Activated CD8-positive, alpha-beta memory T cell treated with anti-CD3 and anti-CD28 coated beads for 24 hours (primary cell): ENCODE results near the gene ZNF90.
"Not testable (repeated sequence)": the region's sequence is repeated elsewhere in the genome, so short reads cannot be mapped to it uniquely, and the experiment has no call there.

ENCODE experiments used
- DNase-seq: peaks from one replicate; pipeline ENCODE4 v3.0.0-alpha.2; 2020

Gene ZNF90

DNA sequence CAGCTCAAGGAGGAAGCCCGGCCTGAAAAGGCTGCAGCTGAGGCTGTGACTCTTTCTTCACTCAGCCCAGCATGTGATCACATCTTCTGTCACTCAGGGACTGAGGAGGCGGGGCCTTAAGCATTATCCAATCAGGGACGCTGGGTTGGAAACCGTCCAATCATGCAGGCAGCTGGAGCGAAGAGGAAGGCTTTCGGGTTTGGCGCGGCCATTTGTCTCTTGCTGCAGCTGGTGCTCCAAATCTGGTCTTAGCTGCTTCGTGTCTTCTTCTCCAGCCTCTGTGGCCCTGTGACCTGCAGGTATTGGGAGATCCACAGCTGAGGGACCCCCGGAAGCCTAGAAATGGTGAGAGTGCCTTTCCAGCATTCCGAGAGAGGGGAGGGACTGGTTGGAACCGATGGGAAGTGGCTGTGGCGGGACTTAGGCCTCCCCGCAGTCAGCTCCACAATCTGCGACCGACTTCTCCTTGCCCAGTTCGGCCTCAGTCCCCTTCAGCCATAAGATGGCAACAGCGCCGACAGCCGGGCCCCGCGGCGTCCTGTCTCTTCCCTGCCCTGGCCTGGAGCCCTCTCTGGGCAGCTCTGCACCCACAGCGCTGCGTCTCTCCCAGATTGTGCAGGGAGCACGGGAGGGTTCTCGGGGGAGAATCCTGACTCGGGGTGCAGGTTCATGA is at the start of gene ZNF90:
TSS of gene ZNF90 (plus strand) at position 210 of the 673 bp plus-strand sequence. CDS start at position 343, 133 bp downstream.
- peak; percentile 91 for DNase-seq

- no peak for DNase-seq
Observed at GRCh38 chr19:20028611-20029010, 49.2 kb upstream of the ZNF90 start.

DNA sequence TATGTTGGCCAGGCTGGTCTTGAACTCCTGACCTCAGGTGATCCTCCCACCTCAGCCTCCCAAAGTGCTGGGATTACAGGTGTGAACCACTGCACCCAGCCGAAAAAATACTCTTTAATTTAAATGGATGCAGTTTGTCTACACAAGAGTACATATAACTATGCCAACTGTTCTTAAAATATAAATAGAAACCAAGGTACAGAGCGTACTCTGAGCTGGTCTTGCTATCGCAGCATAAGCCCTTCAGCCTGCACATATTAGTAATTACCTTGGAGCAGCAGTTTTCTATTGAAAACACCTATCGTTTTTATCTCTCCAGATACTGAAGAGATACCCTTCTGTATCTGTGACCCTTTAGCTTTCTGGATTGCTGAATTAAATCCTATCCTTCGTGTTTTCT is 41.9 kb upstream of the ZNF90 start:
- no peak for DNase-seq

DNA sequence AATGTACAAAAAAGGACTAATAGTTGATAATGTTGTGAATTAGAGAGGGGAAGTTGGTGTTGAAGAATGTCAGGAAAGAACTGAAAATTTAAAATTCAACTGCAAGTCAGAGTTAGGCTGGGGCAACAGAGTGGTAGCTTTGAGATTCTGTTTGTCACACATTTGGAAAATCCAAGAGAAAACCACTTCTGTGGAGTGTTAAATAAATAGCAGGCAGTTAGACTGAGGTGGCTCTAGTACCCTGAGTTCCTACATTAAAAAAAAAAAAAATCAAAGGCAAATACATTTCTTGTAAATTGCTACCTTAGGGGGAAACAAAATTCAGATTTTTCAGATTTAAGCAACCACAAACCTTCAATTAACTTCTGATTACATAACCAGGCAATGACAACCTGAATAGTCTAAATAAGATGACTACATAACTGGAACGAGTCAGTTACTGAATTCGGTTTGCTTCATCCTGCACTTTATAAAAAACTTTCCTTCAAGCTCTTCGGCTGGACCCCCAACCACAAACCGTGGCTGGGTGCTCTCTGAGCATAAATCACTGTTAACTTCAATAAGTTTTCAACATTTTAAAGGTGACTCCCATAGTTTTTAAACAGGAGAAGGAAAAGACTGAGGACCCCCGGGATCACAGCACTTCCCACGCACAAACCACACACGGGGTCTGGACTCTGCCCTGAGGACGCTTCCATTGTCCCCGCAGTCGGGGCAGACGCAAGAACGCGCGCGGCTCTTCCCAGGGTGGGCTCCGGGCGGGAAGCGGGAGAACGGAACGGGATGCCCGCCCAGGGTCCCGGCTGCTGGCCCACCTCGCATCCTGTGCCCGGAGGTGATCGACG is 39.2 kb upstream of the ZNF90 start:
- DNase-seq, result no peak

DNA sequence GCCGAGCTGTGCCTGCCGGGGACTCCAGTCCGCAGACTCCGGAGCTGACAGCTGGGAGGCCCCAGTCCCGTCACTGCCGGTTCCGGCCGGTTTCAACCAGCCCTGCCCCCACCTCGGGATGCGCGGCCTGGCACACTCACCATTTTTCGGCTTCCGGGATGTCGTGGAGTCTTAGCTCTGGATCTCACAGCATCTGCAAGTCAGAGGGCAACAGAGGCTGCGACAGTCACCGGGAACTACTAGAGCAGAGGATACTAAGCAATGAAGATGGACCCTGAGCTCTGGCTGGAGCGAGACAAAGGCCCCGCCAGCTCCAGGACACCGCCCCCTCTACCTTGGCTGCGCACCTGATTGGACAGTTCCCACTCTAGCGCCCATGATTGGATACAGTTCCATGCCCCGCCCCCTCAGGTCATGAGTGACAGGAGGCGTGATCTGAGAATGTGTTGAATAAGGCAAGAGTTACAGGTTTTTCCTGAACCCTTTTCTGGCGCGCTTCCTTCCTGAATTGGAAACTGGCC is 38.5 kb upstream of the ZNF90 start, which contains the start of gene ZNF682:
TSS of gene ZNF682 (minus strand) at position 303 of the 521 bp plus-strand sequence. CDS start at position 143, 160 bp downstream.
- DNase-seq, result peak; percentile 97

DNA sequence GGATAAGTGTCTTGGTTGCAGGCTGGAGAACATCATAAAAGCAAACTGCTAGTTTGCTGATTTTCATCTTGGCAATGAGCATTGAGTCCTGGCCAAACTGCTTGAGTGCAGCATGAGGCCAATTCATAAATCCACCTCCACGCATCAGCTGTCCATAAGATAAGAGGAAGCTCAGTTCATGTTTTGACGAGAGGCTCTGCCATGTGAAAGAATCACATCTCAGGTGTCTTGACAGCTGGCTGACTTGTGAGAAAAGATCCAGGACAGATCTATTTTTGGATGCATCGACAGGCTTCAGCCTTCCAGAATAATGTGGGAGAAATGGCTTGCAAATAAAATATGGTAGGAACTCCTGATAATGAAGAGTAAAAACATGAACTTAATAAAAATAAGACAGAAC is 33.1 kb upstream of the ZNF90 start:
- DNase-seq, result no peak

DNA sequence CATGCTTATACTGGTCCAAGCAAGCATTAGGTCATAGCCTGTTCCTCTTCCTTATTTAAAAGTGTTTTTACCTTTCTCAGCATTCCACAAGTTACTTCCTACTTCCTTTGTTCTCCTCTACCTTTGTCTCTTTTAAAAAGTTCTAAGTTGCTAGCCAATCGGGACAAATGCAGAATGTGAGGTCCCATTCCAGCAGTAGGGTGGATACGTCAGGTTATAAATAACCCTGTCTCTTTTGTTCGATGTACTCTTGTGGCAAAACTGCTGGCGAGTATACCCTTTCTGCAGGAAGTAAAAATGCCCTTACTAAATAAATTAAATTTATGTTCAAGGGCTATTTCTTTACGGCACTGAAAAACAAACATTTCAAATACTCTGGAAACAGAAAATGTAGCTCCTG is 32.1 kb upstream of the ZNF90 start:
- DNase-seq, result not testable (repeated sequence)

GRCh38 chr19:20051841-20052768 is 25.7 kb upstream of the ZNF90 start:
- DNase-seq, result peak; percentile 89

GRCh38 chr19:20058738-20059137 is 19.1 kb upstream of the ZNF90 start:
- not testable (repeated sequence) for DNase-seq

DNA sequence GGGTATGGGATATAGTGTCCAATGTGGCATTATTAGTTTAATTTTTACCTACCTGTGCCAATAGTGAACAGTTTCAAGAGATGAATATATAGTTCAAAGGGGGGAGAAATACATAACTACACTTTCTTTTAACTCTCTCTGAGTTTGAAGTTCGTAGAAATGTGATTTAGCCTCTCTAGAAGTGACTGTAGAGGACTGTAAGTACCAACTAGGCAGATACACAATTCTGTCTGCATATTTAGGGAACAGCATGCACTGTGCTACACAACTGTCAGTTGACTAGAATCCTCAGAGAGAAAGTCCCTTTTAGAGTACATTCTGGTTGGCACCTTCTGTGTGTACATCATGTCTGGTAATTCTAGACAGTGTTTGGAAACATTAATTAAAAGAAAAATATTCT is 17.5 kb upstream of the ZNF90 start:
- no peak for DNase-seq

DNA sequence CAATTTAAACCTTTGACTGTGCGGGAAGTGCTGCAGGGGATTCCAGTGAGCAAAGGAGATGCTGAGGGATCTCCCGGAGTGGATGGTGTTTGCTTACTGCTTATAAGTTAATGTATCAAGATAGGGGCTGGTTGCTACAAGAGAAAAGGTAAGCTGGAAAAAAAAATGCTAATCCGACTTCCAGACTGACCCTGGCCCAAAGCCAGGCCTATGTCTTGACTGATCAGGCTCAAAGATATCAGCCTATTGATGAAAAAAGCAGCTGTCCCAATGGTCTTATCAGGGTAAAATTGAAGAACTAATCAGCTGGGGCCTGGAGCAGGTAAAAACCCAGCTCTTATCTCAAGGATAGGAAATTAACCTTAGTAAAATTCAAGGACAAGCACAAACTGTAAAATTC is 10.9 kb upstream of the ZNF90 start:
- no peak for DNase-seq

DNA sequence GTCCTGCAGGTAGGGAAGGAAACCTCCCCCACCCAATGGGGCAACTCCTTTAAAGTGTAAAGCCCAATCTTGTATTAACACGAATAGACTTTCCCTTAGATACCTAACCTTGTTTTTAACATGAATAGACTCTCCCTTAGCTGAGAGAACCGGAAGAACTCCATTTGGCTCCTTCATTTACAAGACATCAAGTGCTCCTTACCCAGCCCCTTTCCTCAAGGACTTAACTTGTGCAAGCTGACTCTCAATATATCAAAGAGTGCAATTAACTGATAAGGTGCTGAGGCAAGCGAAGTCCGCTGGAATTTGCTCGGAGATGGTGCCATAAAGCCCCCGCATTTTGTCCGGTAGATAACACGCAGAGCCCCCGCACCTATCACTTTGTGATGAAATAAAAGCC is 9.9 kb upstream of the ZNF90 start:
- DNase-seq, result no peak

GRCh38 chr19:20068559-20068958 is 9.2 kb upstream of the ZNF90 start:
- DNase-seq, result not testable (repeated sequence)

DNA sequence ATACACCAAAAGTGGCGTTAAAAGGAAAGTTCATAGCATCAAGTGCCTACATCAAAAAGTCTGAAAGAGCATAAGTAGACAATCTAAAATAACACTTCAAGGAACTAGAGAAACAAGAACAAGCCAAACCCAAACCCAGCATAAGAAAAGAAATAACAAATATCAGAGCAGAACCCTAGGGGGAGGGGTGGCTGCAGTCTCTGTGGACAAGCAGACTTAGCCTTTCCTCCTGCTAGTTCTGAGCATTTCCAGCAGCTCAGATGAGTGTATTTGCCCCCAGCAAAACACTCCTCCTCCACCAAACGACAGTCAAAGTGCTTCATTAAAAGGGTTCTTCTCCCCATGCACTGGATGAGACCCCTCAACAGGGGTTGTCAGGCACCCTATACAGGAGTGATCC is 7.1 kb upstream of the ZNF90 start:
- DNase-seq, result no peak

GRCh38 chr19:20072936-20073335 is 4.9 kb upstream of the ZNF90 start:
- DNase-seq, result no peak

GRCh38 chr19:20078581-20079031 is 806 bp downstream of the ZNF90 start:
- DNase-seq, result peak; percentile 62

DNA sequence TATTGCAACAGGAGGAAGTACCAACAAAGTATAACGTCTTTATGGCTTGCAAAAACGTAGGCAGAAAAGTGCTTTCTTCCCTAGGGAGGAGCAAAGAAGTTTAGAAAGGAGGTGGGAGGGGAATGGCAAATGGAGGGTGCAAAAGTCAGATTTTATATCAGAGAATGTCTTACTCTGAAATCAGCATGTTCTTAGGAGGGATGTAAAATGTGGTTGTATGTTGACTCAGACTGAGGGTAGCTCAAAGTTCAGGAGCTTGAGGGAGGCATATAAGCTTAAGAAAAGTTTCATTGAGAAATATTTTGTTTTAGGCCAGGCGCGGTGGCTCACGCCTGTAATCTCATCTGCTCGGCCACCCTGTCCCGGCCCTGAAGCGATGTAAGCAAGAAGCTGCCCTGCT is 1.7 kb downstream of the ZNF90 start:
- no peak for DNase-seq

- DNase-seq, result no peak
Observed at GRCh38 chr19:20080656-20081055, 2.9 kb downstream of the ZNF90 start.

DNA sequence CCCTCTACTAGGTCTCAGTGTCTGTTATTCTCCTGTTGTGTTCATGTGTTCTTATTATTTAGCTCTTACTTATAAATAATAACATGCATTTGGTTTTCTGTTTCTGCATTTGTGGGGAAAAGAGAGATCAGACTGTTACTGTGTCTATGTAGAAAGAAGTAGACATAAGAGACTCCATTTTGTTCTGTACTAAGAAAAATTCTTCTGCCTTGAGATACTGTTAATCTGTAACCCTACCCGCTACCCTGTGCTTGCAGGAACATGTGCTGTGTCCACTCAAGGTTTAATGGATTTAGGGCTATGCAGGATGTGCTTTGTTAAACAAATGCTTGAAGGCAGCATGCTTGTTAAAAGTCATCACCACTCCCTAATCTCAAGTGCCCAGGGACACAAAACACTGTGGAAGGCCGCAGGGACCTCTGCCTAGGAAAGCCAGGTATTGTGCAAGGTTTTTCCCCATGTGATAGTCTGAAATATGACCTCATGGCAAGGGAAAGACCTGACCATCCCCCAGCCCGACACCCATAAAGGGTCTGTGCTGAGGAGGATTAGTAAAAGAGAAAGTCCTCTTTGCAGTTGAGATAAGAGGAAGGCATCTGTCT is 4.5 kb downstream of the ZNF90 start:
- not testable (repeated sequence) for DNase-seq

DNA sequence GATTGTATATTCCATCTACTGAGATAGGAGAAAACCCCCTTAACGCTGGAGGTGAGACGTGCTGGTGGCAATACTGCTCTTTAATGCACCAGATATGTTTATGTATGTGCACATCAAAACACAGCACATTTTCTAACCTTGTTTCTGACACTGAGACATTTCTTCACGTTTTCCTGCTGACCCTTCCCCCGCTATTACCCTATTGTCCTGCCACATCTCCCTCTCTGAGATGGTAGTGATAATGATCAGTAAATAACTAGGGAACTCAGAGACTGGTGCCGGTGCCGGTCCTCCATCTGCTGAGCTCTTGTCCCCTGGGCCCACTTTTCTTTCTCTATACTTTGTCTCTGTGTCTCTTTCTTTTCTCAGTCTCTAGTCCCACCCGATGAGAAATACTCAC is 5.1 kb downstream of the ZNF90 start:
- DNase-seq, result not testable (repeated sequence)

DNA sequence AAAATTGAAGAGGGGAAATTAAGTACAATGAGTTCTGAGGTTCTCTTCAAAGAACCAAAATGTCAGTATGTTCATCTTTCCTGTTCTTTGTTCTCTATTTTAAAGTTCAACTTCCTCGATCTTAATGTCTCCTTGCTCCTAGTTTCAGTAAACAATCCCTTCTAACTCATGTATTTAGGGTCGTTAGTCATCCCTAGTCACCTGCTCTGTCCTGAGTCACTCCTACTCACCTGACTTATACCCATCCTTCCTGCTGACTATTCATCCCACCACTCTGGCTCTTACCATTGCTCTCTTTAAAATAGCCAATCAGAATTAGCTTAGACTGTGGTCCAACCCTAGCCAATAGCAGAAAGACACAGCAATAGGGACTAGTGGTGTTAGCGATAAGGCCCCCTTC is 24.3 kb downstream of the ZNF90 start:
- DNase-seq, result no peak

DNA sequence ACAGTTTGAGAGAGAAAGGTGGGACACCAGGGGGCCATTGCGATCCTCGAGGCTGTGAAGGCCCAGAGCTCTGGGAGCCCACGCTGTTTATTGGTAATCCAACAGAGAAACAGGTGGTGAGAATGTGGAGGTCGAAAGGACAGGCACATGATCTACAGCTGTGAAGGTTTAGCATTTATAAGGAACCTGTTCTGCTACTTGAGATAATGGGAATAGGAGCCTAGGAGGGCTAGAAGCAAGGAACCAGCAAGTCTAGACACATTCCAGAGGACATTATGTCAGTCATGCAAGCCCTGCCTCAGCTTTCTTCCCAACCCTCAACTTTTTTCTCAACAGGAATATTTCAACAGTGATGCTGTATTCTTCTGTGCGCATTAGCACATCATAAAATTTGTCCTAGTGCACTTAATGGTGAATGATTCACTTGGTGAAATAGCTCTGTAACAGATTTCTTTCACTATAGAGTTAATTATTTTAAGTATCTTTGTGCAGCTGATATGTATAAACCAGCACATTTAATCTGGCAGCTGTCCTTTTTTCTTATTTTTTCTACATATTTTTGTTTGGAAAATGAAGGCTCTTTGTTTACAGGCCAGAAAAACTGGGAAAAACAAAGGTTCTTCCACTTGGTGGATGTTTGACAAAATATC is 25.4 kb downstream of the ZNF90 start:
- DNase-seq, result no peak
